ENCODE results near the gene GATA1. TPM values are rescaled to one million over a fixed set of nuclear protein-coding genes. Genes with fewer than 3 reads are reported as not detected.

The GATA1 gene
- total and polyA plus RNA-seq, 10 of the 15 experiments (the other 5 are each of a cell fraction or from before 2014, with no cell fraction given) = 0.24 to 0.36 TPM; not detected in 8

DNA sequence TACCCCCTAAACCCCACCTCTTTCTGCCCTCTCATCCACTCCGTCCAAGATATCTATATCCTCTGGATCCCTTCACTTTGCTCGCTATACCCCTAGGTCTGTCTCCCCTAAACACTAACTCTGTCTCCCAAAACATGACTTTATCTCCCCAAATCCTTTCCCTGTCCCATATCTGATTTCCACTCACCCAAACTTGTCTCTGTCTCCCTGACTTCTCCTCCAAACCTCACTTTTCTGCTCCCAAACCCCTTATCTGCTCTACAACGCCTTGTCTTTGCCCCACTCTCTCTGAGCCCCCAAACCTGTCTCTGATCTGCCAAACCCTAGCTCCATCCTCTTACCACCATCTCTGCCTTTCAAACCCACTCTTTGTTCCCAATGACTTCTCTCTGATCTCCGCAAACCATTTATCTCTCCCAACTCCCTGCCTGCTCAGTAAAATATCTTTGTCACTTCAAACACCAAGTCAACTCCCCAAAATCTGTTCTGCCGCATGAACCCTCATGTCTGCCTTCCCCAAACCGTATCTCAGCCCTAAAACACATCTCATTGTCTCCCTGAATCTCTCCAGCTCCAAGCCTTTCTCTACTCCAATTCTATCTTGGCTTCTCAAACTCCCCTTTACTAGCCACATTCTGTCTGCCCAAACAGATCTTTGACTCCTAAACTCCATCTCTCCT lies 575 bp downstream of the GATA1 start:
- ChIA-PET POLR2A (no interaction called here), SMC1A (ENCODE audit: uncharacterized antibody, unreplicated experiment) (no interaction called here), CTCF (no interaction called here), RAD21 (ENCODE audit: unreplicated experiment) (no interaction called here)
- 27% methylated on average over 6 of the region's 6 CpGs for WGBS (ENCODE audit: insufficient coverage, insufficient replicate concordance, low lambda C conversion rate, missing lambda C conversion rate)
- in situ Hi-C loops (cut with MboI) (no loop called here), intact Hi-C loops (cut with micrococcal nuclease; ENCODE audit: unreplicated experiment) (no loop called here)
- no TSS peak for BruUV-seq (replicated peaks)
- no peak for ATAC-seq
- Histone ChIP-seq H3K36me3 (ENCODE audit: control insufficient read depth in 2 of 2, insufficient read depth in 2 of 2, low read length in 1 of 2) (no peaks in the 10 kb centered on the region), H3K4me2 (ENCODE audit: control insufficient read depth, insufficient read depth) (no peak overlapping the region), H3K4me1 (ENCODE audit: control insufficient read depth, insufficient read depth, low read length) (no peaks in the 10 kb centered on the region), H4K20me1 (ENCODE audit: control insufficient read depth, insufficient read depth) (no peaks in the 10 kb centered on the region), H3K9ac (ENCODE audit: control insufficient read depth, insufficient read depth, low read length) (no peak overlapping the region), H3K27ac (ENCODE audit: control insufficient read depth, insufficient read depth) (no peak overlapping the region), H3K9me3 (replicated peaks; ENCODE audit: control insufficient read depth, insufficient read depth, low read length) (no peaks in the 10 kb centered on the region), H3K27me3 (replicated peaks in 1 of 2; ENCODE audit: control insufficient read depth in 2 of 2, insufficient read depth in 2 of 2, low read length in 1 of 2) (no peaks in the 10 kb centered on the region), H2AFZ (ENCODE audit: control insufficient read depth, low read depth, low read length) (no peak overlapping the region), H3K4me3 (no peak overlapping the region), H3K79me2 (ENCODE audit: control insufficient read depth, insufficient read depth, low read length) (no peaks in the 10 kb centered on the region)
- TF ChIP-seq SUPT20H (IDR thresholded peaks at IDR 0.05; ENCODE audit: borderline replicate concordance, control insufficient read depth, low read depth, low read length) = no peak
- TF ChIP-seq CBFB (IDR thresholded peaks at IDR 0.05; ENCODE audit: low read depth) = no peak
- no peak for TF ChIP-seq MEF2B (IDR thresholded peaks at IDR 0.05; ENCODE audit: partially characterized antibody, poor library complexity, severe bottlenecking)
- TF ChIP-seq BCL11A (IDR thresholded peaks at IDR 0.05; ENCODE audit: low read depth, low read length) = no peak
- TF ChIP-seq RCOR1 (conservative IDR thresholded peaks at IDR 0.05; ENCODE audit: low read depth, low read length) = no peak
- no peak for TF ChIP-seq MYC (IDR thresholded peaks at IDR 0.05; ENCODE audit: insufficient read depth, insufficient read length, insufficient replicate concordance, low read length, severe bottlenecking)
- TF ChIP-seq, protein P1, sequence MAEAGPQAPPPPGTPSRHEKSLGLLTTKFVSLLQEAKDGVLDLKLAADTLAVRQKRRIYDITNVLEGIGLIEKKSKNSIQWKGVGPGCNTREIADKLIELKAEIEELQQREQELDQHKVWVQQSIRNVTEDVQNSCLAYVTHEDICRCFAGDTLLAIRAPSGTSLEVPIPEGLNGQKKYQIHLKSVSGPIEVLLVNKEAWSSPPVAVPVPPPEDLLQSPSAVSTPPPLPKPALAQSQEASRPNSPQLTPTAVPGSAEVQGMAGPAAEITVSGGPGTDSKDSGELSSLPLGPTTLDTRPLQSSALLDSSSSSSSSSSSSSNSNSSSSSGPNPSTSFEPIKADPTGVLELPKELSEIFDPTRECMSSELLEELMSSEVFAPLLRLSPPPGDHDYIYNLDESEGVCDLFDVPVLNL (IDR thresholded peaks at IDR 0.05; ENCODE audit: low read depth, low read length) = no peak
- no peak for TF ChIP-seq HDAC2 (IDR thresholded peaks at IDR 0.05)
- no peak for TF ChIP-seq FOXM1 (IDR thresholded peaks at IDR 0.05; ENCODE audit: low read depth, low read length)
- TF ChIP-seq ZNF217 (IDR thresholded peaks at IDR 0.05) = no peak
- TF ChIP-seq ETV6 (conservative IDR thresholded peaks at IDR 0.05 in 1 of 2, IDR thresholded peaks at IDR 0.05 in 1 of 2; ENCODE audit: borderline replicate concordance in 1 of 2, low read depth in 1 of 2) = no peak
- no peak for TF ChIP-seq EZH2 (IDR thresholded peaks at IDR 0.05; ENCODE audit: borderline replicate concordance, control insufficient read depth, low read depth, low read length)
- TF ChIP-seq FOXK2 (IDR thresholded peaks at IDR 0.05) = no peak
- no peak for TF ChIP-seq POU2F2 (IDR thresholded peaks at IDR 0.05; ENCODE audit: borderline replicate concordance, low read depth, low read length)
- TF ChIP-seq, protein P2, sequence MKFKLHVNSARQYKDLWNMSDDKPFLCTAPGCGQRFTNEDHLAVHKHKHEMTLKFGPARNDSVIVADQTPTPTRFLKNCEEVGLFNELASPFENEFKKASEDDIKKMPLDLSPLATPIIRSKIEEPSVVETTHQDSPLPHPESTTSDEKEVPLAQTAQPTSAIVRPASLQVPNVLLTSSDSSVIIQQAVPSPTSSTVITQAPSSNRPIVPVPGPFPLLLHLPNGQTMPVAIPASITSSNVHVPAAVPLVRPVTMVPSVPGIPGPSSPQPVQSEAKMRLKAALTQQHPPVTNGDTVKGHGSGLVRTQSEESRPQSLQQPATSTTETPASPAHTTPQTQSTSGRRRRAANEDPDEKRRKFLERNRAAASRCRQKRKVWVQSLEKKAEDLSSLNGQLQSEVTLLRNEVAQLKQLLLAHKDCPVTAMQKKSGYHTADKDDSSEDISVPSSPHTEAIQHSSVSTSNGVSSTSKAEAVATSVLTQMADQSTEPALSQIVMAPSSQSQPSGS (IDR thresholded peaks at IDR 0.05; ENCODE audit: low read length) = no peak
- no peak for TF ChIP-seq NFYB (IDR thresholded peaks at IDR 0.05; ENCODE audit: insufficient read depth, low read depth, low read length)
- TF ChIP-seq CREM (IDR thresholded peaks at IDR 0.05; ENCODE audit: low read depth) = no peak
- FAIRE-seq = no peak
- DNase-seq (ENCODE audit: low read depth, low spot score) = no peak

Data from GM12878 (cell line).